T-helper 2 cell treated with Interferon-gamma antibody and Interleukin-4, amounts not matched to agents 100 ng/mL and 5 ng/mL, for 36 hours (primary cell): ENCODE results near the gene TRIM52. TPM values are rescaled to one million over a fixed set of nuclear protein-coding genes. Genes with fewer than 3 reads are reported as not detected.
"Not testable (repeated sequence)": the region's sequence is repeated elsewhere in the genome, so short reads cannot be mapped to it uniquely, and the experiment has no call there.

Experiments used
- intact Hi-C: fragments of 100-400 bp; cut with micrococcal nuclease; formaldehyde crosslinking; loops from one replicate; pipeline ENCODE4 v1.15.1; 2023
- total RNA-seq: library from RNA; stranded (reverse); gene quantifications from 2 replicates; pipeline ENCODE4 v1.2.3, GENCODE V29; 2022

Gene TRIM52
- total RNA-seq, 1 donor from 2014 or later: 20.7 TPM

DNA sequence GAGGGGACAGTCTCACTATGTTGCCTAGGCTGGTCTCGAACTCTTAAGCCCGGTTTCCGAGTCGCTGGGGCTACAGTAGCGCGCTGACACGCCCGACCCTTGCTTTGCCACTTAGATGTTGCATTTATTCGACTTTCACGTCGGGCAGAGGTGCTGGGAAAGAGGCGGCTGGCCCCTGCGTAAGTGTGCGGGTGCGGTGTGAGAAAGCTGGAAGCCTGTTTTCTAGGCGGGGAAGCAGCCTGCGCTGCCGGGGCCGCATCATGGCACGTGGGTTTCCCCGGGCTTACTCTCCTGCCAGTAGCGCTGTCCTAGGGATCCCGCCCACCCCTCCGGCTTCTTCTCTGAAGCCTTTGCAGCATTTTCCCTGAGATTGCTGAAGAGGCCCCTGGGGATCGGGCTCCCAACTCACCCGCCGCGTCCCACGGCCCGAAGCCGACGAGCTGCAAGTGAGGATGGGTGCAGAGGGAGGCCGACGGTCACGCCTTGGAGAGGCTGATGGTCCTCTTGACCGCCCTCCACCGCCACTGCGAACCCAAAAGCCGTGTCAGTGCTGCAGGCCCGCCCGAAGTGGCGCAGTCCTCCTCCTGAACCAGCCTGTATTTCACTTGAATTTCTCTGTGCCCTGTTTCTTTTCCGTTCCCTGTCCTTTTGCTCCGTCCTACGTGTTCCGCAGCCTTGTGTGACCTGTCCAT, 43.7 kb downstream of the TRIM52 start:
- intact Hi-C loops: loop anchor here (1.0 kb wide), 1 partner anchor 44 kb away; no protein-coding TSS in a partner anchor

DNA sequence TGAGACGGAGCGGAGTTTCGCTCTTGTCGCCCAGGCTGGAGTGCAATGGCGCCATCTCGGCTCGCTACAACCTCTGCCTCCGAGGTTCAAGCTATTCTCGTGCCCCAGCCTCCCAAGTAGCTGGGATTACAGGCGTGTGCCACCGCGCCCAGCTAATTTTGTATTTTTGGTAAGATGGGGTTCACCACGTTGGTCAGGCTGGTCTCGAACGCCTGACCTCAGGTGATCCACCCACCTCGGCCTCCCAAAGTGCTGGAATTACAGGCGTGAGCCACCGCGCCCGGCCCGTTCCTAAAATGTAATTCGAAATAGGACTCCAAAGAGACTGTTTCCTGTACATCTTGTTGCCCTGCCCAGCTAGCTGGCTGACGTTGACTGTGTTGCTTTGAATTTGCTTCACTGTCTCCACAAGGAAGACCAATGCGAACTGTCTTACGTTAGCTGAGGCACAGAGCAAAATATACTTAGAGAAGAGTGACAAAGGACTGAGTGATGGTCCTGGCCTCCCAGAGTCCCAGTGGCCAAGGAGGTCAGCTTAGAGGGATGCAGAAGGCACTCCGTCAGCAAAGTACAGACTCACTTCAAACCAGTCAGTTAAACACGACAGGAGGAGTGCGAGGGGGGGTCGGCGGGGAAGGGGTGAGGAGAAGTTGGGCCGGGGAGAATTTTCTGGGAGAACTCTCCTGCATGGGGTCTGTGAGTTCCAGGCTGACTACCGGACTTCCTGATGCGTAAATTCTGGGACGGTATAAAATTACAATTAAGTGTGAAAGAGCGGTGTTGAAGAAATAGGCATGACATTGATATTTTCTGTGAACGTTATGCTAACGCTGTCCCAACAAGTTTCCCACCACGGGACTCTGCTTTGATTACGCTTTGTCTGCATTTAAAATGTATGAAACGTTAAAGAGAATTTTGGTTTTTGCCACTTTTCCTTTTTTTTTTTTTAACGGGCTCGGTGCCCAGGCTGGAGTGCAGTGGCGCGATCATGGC, 44.6 kb downstream of the TRIM52 start:
- intact Hi-C loops: no loop called here

DNA sequence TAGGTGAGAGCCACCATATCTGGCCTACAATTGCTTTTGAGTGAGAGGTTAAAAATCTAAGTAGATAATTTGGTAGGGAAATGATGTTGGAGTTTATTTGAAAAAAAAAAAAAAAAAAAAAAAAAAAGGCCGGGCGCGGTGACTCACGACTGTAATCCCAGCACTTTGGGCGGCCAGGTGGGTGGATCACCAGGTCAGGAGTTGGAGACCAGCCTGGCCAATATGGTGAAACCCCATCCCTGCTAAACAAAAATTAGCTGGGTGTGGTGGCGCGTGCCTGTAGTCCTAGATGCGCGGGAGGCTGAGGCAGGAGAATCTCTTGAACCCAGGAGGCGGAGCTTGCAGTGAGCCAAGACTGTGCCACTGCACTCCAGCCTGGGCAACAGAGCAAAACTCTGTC, 46.7 kb downstream of the TRIM52 start:
- intact Hi-C loops: not testable (repeated sequence)

DNA sequence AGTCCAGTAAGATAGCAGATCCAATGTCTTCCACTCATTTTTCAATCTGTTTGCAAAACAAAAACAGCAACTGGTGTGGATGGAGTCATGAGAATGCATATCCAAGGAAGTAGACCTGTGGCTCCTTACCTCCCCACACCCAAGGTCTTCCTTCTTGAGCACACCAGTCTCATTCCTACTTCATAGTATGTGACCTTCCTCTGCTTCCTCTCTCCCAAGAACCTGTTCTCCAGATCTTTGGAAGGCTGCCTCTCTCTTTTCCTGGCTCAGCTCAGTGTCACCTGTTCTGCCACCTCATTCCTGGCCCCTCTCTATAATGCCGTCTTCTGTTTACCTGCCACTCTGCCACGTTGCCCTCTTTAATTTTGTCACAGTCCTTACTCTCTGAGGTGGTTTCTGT, 48.0 kb downstream of the TRIM52 start:
- intact Hi-C loops: no loop called here

DNA sequence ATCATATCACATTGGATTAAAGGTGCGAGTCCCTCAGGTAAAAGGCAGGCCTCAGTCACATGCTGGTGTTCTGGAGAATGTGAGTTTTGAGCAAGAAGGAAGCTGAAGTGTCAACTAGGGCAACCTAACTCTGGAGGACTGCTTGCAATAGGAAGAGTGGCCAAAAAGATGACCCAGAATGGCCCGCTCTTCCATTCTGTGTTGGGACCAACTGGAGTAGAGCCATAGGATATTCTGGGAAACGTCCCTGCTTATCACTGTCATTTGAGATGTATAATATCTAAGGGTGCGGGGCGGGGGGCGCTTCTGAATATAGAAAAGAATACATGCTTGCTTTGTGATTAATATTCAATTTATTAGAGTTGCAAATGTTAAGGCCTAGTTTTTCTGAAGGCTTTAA, 48.9 kb downstream of the TRIM52 start:
- intact Hi-C loops: no loop called here

DNA sequence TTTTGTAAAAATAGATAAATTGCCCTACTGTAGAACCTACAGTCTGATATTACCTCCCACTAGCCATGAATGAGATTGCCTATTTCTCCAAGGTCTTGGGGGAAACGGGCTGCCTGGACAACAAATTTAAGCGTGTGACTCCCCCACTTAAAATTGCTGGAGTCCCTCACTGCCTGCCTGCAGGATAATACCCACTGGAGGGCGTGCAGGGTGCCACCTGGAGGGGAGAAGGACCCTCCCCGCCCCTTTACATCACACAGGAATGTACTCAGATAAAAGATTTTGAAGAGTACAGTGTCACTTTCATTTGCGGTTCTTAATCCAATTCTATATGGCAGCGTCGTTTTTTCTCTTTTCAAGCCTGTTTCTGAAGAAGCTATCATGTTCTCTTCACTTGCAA, 49.7 kb downstream of the TRIM52 start:
- intact Hi-C loops: no loop called here

DNA sequence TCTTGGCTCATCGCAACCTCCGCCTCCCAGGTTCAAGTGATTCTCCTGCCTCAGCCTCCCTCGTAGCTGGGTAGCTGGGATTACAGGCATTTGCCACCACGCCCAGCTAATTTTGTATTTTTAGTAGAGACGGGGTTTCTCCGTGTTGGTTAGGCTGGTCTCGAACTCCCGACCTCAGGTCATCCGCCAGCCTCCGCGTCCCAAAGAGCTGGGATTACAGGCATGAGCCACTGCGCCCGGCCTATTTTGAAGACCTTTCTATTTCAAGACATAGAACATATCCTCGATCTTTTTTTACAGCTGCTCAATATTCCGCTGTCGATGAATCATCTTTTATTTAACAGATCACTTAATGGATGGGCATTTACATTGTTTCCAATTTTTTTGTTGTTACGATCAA, 50.2 kb downstream of the TRIM52 start:
- intact Hi-C loops: not testable (repeated sequence)

DNA sequence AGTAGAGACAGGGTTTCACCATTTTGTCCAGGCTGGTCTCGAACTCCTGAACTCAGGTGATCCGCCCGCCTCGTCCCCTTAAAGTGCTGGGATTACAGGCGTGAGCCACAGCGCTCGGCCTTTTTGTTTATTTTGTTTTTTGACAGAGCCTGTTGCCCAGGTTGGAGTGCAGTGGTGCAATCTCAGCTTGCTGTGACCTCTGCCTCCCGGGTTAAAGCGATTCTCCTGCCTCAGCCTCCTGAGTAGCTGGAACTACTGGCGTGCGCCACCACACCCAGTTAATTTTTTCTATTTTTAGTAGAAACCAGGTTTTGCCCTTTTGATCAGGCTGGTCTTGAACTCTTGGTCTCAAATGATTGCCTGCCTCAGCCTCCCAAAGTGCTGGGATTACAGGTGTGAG, 50.8 kb downstream of the TRIM52 start:
- intact Hi-C loops: not testable (repeated sequence)

DNA sequence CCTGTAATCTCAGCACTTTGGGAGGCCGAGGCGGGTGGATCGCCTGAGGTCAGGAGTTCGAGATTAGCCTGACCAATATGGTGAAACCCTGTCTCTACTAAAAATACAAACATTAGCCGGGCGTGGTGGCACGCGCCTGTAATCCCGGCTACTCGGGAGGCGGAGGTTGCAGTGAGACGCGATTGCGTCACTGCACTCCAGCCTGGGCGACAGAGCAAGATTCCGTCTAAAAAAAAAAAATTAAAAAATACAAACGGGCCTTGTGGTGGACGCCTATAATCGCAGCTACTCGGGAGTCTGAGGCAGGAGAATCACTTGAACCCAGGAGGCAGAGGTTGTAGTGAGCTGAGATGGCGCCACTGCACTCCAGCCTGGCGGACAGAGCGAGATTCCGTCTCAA, 51.9 kb downstream of the TRIM52 start:
- intact Hi-C loops: loop anchor here (5.0 kb wide), 1 partner anchor 53 kb away; the partner anchor contains the start of gene TRIM52

DNA sequence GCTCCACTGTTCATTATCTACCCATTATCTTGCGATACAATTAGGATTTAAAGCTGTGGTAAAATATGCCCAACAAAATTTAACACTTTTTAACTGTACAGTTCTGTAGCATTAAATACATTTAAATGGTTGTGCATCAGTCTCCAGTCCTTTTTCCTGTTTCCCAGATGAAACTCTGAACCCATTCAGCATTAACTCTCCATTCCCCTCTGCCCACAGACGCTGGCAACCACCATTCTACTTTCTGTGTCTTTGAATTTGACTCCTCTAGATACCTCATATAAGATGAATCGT, 53.0 kb downstream of the TRIM52 start:
- intact Hi-C loops: loop anchor here (1.0 to 5.0 kb wide), 4 partner anchors 10 to 54 kb away; partner anchors contain the start of genes TRIM41 and TRIM52

DNA sequence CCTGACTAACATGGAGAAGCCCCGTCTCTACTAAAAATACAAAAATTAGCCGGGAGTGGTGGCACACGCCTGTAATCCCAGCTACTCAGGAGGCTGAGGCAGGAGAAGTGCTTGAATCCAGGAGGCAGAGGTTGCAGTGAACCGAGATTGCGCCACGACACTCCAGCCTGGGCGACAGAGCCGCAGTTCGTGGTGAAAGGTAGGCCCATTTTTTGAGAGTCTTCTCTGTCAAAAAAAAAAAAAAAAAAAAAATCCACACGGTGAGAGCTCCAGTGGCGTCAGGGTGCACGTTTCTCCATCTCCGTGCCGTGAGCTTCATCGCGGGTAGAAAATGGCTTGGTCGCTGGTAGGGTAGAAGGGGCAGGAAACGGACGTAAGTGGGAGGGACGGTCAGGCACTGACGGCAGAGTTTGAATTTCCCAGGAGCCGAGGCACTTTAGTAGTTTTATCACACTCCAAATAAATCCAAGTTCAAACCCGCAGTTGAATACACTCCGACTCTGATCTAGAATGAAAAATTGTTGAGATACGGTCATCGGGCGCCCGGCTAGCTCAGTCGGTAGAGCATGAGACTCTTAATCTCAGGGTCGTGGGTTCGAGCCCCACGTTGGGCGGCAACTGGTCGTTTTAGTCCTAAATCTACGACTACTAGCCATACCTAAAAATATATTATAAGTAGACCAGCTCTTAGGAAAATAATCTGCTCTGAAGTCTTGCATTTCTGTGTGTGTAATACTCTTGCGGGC, 53.6 kb downstream of the TRIM52 start:
- intact Hi-C loops: loop anchor here (1.0 to 5.0 kb wide), 4 partner anchors 11 to 55 kb away; partner anchors contain the start of genes TRIM41 and TRIM52

DNA sequence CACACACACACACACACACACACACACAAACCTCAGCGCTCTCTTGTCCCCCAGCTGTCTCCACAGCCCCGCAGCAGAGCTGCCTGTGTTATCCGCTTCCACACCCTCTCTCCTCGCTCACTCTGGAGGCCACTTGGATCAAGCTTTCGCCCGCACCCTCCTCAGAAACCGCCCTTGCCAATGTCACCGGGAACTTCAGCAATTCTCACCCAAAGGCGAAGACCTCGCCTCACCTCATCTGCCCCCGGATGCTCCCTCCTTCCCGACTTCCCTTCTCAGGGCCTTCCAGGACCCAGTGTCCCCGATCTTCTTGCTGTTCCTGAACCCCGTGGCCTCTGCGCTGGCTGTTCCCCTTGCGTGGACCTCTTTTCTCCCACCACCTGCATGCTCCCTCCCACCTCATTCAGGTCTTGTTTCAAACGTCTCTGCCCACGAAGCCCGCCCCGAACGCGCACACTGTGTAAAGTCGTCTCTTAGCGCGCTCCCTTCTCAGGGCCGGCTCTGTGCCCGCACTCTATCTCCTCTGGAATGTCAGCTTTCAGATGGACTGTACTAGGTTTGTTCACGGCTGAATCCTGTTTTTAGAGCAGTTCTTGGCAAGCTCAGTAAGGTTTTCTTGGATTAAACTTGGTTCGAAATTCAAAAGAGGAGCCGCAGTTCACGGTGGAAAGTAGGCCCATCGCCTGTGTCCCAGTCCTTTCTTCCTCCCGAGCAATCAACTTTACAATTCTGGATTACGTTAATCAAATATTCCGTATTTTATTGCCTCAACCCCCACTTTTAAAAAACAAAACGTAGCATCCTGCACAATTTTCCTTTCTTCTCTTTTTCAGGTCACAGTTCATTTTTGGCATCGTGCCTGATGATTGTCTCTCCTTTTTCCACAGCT, 54.9 kb downstream of the TRIM52 start:
- intact Hi-C loops: loop anchor here (1.0 to 5.0 kb wide), 3 partner anchors 17 to 56 kb away; partner anchors contain the start of genes TRIM41 and TRIM52

Other genes with a start within 250 kb of the TRIM52 start
- not detected in 2 replicates for gene BTNL9, start 220.9 kb downstream of the TRIM52 start, total RNA-seq
- gene OR2V1, start 130.0 kb downstream of the TRIM52 start, total RNA-seq: not detected in 2 replicates
- not detected in 2 replicates for gene OR2V2, start 113.6 kb downstream of the TRIM52 start, total RNA-seq
- gene TRIM7, start 55.9 kb downstream of the TRIM52 start, total RNA-seq: 0.66 and 1.0 TPM in 2 replicates
- gene TRIM41, start 37.9 kb downstream of the TRIM52 start, total RNA-seq: 34.6 and 38.5 TPM in 2 replicates
- gene RACK1, start 17.2 kb downstream of the TRIM52 start, total RNA-seq: 1,850 and 1,865 TPM in 2 replicates
- gene OR4F3, start 106.1 kb upstream of the TRIM52 start, total RNA-seq: not detected in 2 replicates